Cerebellar cortex (tissue), 1 donor: ENCODE data around the gene WNK1.
"Not testable (repeated sequence)": the region's sequence is repeated elsewhere in the genome, so short reads cannot be mapped to it uniquely, and the experiment has no call there.

Source experiments
- DNase-seq: peaks from one replicate; pipeline ENCODE4 v3.0.0-alpha.2; 2015; ENCODE audit warnings: low spot score

Gene WNK1

DNA sequence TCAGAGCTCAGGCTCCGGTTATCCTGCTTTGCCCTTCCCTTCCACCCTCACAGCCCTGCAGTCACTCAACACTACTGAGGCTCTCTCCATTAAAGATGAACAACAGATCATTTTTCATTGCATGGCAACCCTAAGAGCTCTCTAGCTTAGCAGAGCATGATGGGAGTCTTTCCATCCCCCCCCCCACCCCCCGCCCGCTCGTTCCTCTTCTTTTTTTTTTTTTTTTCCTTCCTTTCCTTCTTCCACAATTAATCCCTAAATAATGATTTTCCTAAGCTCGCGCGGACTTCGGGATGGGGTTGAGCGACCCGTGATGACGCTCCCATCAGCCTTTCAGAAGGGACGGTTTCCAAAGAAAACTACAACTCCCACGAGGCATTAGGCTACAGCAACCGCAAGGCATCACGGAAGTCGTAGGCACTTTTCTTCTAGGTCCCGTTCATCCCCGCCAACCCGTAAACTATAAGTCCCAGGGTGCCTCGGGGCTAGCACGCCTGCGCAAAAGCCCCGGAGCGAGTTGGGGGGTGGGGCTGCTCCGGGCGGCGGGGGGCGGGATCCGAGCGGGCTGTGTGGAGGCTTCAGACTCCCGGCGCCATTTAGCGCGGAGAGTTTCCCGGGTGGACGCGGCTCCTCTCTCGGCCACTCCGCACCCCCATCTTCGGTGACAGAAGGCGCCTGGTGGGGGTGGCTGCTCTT is at the start of gene WNK1:
Gene WNK1, plus strand, starts transcription at position 581 of the 696 bp plus-strand sequence. CDS start 987 bp downstream, outside the sequence.
- DNase-seq, result peak; percentile 100

DNA sequence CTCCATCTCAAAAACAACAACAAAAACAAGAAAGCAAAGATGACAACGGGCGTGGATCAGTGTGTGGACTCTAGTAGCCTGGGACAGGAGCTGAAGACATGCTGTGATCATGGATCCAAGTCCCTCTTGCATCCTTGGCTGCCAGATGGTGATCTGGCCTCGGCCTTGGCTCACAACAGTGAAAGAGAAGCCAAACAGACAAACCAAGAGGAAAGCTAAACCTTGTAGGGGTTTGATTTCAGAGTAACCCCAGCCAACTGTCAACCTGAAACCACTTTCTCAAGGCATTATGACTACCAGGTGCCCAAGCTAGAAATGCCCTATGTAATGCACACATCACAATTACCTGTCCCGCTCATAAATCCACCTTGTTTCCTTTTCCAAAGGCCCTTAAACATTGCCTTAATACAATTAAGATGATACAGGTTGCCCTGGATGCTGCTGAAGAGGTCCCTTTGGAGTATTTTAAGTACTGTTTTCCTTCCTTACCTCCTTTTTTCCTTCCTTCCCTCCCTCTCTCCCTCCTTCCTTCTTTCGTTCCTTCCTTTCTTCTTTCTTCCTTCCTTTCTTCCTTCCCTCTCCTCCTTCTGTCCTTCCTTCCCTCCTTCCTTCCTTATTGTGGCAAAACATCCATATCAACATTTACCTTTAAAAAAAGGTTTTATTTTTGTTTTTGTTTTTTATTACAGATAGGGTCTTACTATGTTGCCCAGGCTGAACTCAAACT is 47.7 kb upstream of the WNK1 start:
- DNase-seq, result peak; percentile 96

DNA sequence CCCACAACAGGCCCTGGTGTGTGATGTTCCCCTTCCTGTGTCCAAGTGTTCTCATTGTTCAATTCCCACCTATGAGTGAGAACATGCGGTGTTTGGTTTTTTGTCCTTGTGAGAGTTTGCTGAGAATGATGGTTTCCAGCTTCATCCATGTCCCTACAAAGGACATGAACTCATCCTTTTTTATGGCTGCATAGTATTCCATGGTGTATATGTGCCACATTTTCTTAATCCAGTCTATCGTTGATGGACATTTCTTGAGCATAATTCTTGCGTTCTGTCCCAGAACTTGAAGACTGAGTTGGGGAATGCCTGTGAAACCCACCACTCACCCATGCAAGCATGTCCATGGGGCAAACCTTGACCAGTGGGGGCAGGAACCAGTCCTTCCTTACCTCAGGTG is 44.3 kb upstream of the WNK1 start:
- DNase-seq, result not testable (repeated sequence)

DNA sequence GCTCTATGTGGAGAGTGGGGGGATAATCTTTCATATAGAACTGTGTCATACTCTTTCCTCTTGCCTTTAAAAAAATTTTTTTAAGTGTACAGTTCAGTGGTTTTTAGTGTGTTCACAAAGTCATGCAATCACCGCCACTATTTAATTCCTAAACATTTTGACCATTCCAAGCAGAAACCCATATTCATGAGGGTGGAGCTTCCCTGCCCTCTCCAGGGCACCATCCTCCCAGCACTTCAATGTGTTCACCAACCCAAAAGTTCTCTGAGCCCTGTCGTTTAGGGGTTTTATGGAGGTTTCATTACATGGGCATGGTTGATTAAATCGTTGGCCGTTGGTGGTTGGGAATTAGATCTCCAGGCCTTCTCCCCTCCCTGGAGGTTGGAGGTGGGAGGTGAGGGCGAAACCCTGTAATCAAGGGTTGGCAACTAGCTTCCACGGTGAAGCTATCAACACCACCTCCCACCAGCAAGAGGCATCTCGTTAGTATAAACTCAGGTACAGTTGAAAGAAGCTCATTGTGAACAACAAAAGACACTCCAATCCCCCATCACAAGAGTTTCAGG is 42.8 kb upstream of the WNK1 start:
- DNase-seq, result no peak

DNA sequence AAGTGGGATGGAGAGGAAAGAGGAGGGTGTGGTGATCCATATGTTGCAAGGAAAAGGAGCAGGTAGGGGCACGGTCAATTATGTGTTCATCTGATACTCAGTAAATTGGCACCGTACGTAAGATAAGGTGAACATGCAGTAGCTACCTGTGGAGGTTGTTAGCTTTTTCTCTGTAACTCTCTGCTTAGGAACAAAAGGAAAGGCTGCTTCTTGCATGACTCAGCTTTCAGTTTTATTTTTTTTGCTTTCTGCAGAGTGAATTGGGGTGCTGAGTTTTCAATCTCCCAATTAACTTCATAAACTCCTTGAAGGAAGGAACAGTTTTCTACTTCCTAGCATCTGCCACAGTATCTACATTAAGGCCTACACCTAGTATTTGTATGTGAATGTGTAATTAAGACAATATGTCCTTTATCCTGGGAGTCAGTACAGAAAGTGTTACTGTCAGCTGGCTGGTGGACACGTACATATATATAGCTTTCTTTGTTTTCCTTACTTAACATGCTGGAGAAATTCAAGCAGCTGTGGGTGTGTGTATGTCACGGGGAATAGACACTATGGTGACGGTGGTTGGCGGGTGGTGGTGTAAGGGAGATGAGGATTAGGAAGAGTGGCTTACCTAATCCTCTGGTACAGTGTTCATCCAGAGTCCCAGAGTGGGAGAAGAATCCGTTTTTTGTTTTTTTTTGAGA is 40.1 kb upstream of the WNK1 start:
- DNase-seq, result no peak

DNA sequence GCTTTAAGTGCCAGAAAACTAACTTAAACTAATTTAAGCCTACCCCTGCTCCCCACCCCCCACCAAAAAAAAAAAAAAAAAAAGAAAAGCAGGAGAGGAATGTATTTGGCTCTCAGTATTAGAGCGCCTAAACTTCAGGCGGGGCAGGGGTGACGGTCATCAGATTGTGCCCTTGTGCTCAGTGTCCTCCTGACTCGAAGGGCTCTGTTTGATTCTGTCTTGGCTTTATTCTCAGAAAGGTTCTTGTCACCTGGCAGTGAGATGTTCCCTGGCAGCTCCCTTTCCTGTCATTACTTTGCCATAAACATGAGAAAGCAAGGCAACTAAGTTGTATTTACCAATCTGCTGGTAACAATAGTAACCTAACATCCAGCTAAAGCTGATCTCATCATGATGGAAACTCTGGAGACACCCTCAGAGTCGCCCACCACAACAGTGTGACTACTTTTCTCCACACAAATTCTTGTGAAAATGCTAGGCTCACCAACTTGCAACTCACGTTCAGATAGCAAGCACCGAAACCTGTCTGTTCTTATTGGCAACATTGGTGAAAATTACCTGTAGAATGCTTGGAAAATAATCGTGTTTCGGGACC is 39.0 kb upstream of the WNK1 start:
- DNase-seq, result no peak

DNA sequence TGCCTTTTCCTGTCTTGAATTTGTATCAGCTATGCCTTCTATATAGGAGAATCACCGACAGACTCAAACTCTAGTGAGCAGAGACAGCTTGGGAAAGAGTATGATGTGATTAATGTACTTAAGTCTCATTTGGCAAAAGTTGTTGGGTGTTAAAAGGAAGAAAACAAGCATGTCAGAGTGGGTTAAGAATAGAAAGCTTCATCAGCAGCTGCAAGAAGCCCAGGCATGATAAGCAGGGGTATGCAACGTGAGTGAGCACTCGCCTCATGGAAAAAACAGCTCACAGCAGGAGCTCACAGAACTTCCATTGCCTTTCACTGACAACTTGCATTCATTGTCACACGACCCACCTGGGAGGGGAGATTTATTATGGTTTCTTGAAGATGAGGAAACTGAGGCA is 35.9 kb upstream of the WNK1 start:
- DNase-seq, result no peak

DNA sequence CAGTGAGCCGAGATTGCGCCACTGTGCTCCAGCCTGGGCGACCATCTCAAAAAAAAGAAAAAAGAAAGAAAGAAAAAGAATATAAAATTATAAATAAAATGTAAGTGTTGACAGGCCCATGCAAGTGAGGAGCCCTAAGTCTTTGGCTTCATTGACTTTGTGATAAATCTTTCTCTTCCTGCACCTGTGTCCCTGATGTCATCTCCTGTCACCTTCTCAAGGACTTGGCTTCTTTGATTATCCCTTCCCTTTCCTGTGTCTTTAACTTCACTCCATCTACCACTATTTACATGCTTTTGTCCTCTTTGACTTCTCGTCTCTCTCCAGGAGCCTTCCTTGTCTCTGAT is 33.6 kb upstream of the WNK1 start:
- DNase-seq, result no peak

DNA sequence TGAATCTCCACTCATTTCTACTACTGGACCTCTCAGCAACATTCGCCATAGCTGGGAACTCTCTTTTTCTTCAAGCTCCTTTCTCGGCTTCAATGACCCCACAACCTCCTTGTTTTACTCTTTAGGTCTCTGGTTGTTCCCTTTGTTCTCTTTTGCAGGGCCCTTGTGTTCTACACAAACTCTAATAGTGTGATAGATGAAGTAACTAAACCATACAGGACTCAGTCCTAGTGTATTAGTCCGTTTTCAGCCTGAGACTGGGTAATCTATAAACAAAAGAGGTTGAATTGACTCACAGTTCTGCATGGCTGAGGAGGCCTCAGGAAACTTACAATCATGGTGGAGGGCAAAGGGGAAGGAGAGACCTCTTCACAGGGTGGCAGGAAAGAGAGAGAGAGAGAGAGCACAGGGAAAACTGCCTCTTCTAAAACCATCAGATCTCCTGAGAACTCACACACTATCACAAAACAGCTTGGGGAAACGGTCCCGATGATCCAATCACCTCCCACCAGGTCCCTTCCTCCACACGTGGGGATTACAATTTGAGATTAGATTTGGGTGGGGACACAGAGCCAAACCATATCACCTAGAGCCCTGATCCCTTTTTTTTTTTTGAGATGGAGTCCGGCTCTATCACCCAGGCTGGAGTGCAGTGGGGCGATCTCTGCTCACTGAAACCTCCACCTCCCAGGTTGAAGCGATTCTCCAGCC is 32.0 kb upstream of the WNK1 start:
- no peak for DNase-seq

DNA sequence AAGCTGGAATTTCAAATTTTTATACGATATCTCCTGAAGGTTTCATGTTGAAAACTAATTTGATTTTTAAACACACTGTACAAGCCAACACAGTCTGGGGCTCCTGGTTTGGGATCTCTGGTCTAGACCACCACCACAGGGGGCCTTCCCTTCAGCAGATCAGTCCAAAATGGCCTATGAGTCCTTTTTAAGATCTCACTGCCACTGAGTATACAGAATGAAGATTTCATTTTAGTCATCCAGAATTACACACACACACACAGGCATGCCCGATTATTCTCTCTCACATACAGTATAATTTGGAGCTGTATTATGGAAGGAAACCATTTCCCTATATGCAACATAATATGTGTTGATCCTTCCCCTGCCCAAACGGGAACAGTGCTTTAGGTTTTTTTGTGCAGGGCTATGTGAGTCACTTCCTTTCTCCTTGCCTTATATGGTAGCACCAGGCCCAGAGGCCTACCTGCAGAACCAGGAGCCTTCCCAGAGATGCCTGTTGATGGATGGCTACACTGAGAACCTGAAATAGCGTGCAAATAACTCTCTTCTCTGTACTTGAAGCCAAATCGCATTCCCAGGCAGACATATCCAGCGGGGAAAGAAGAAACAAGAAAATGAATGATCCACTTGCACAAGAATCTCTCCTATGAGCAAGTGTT is 28.1 kb upstream of the WNK1 start:
- no peak for DNase-seq

DNA sequence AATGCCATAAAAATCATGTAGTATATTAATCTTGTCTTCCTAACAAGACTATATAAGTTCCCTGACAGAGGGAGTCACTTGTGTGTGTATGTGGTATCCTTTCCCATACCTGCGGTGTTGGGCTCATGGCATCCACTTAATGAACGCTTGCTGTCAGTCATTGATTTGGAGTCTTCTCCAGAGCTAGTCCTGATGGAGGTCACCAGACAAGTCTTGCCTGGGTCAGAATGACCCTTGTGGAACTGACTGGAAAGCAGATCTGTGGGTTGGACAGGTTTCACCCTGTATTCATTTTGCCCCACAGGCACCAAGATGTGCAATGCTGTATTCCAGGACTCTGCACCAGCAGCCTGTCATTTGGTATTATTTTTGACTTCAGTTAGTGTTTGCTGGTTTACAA is 27.3 kb upstream of the WNK1 start:
- no peak for DNase-seq

DNA sequence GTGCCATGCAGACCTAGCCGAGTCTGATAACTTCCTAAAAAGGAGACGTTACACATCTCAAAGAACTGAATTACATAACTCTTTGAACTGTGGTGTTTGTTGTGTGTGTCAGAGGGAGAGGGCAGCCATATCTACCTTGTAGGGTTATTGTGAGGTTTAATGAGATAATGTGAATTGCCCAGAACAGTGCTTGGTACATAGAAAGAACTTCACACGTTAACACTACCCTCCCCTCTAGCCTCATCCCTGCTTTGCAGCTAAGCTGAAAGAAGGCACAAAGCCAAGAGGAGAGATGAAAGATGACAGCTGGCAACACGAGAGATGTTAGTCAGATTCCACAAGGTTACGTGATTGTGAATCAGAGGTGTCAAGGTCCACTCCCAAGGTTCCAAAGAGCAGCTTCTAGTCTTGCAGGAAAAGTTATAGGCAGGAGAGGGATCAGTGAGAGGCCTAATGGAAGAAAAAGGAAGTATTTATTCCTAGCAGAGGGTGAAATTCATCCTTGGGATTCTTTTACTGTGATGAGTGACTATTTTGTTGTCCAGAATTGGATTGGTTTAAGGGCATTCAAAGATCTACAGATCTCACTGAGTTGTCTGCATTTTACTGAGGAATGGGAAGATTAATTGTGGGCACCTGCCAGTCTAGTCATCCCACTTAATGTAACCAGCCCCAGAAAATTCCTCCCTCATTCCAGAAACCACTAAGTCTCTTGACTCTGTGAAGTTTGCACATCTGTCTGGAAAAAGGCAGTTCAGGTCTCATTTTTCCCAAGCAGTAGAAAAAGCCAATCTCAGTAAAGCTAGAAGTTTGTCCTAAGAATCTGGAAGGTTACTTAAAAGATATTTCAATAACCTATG is 25.9 kb upstream of the WNK1 start:
- DNase-seq, result no peak

DNA sequence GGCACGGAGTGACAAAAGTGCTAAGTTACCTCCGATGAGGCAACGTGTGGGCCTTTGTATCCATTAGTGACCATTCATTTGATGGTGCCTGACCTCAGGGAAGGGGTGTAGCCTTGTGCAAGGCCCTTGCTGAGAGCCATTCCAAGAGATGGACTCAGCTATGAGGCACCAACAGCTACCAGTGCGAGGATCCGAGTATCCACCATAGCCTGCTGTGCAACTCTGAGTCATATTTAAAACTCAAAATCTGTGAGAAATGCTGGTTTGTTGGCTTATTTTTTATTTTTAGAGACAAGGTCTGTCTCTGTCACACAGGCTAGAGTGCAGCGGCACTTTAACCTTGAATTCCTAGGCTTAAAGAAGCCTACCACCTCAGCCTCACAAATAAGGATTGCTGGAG is 25.1 kb upstream of the WNK1 start:
- no peak for DNase-seq

DNA sequence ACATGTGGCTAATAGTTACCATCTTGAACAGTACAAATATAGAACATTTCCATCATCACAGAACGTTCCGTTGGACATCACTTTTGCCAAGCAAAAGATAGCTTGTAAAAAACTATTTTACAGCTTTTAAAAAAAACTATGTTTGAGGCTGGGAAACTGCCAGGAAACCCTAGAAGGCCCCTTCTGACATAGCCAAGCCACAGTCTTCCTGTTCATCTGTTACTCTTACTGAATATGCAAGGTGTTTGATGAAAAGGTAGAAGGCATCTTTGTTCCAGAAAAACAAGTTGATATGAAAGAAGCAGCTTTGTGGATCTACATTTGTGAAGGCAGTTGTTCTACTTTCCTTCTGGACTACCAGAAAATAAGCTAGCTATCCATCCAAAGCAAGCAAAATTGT is 23.6 kb upstream of the WNK1 start:
- no peak for DNase-seq

DNA sequence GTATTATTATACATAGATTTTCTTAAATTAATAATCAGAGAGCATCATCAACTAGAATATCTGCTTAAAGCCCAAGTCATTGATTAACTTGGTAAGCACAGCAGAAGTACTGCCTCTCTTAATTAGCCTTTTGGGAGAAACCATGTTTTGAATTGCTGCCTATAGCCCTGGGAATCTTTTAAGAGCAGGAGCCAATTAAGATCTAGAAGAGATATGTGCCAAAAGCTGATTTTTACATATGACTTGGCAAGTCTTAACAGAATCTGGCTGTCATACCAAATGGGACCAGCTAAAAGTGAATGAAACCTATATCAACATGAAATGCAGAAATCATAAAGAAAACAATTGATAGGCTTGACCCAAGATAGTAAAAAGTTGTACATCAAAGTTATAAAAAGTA is 23.2 kb upstream of the WNK1 start:
- DNase-seq, result no peak

DNA sequence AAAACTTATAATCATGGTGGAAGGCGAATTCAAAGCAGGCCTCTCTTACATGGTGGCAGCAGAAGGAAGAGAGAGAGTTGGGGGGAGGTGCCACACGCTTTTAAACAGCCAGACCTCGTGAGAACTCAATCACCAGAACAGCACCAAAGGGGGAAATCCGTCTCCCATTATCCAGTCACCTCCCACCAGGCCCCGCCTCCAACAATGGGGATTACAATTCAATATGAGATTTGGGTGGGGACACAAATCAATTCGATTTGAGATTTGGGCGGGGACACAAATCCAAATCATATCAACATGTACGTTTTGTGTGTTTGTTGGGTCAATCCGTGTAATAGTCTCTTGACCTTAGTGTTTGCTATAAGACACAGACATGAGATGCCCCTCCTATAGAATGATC is 21.8 kb upstream of the WNK1 start:
- DNase-seq, result no peak

DNA sequence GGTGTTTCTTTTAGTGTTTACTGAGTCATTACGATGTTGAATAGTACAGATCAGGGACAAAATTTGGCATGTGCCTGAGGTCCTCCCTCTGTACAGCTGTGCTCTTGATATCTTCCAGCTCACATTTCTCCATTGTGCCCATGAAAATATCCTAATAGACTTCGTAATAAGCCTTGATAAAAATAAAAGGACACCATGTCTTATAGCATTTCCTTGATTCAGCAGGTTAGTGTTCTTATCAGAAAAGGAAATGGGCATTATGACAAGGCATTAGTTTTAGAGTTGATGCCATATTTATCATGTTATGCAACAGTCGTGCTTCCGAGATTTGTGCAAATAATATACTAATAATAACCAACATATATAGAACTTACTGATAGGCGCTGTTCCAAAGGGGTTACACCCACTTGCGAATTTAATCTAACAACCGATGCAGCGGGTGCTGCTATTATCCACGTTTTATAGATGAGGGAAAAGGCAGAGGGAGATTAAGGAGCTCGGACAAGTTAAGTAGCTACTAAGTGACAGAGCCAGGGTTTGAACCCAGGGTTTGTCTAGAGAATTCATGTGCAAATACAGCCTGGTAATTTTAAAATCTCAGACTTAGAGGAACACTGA is 15.1 kb upstream of the WNK1 start:
- DNase-seq, result no peak

DNA sequence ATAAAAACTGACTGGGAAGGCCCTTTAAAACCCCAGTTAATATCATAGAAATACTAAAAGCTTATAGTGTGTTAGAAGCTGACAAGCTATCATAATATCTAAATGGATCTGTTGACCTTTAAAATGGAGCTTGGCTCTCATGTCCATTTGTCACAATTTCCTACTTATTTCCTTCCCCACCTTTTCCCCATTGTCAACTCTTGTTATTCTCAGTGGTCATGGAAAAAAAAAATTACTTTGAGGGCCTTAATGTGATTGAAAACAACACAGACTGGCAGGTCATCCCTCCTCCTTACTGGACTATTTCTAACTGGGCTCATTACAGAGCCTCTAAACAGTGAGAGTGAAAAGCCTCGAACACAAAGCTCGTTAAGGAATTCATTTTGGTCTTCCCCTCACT is 13.7 kb upstream of the WNK1 start:
- DNase-seq, result no peak

DNA sequence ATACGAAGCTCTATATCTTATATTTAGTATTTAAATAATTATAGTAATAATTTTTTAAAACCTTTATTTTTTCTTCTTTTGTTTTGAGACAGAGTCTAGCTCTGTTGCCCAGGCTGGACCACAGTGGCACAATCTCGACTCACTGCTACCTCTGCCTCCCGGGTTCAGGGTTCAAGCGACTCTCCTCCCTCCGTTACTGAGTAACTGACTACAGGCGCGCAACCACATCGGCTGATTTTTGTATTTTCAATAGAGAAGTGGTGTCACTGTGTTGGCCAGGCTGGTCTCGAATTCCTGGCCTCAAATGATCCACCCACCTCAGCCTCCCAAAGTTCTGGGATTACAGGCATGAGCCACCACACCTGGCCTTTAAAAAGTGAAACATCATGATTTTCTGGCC is 13.0 kb upstream of the WNK1 start:
- no peak for DNase-seq

DNA sequence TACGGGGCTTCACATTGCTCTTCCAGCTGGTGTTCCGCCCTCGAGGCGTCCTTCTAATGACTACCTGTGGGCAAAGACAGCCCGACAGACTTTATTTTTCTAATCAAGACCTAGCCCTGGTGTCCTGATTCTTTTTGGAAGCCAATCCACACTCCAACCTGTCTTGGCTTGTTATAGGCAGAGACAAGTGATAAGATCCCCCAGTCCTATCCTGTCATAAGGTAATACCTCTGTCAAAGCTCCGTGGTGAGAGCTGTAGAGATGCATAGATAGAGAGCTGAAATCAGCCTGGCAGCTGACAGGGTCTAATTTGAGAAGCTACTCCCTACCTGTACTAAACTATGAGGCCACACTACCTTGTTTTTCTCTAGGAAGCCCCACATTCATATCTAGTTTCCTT is 11.5 kb upstream of the WNK1 start:
- no peak for DNase-seq
